Naive thymus-derived CD8-positive, alpha-beta T cell (primary cell): Measurements from ENCODE around the gene PCDHGA6. TPM values are rescaled to one million over a fixed set of nuclear protein-coding genes. Genes with fewer than 3 reads are reported as not detected.
"Not testable (repeated sequence)": the region's sequence is repeated elsewhere in the genome, so short reads cannot be mapped to it uniquely, and the experiment has no call there.

ENCODE experiments used
- ATAC-seq, 2 donors: fragments of 150-1000 bp; cut with Tn5 transposase in 1 of 2; sonication (Bioruptor Pico), chemical (Tn5 transposase) in 1 of 2; 1 replicate in 1 of 2; 2 replicates in 1 of 2; pipeline ENCODE4 v1.10.0; 2021; ENCODE audit warnings: mild to moderate bottlenecking in 2 of 2, moderate library complexity in 2 of 2
- POLR2A ChIA-PET: fragments of 350-600 bp; sonication (Branson Sonifier 250); formaldehyde crosslinking; loops from one replicate; lab custom pipeline; 2021; ENCODE audit warnings: antibody characterized with exemption; lab: Charles Lee
- DNase-seq, 10 donors: peaks; one replicate each; pipeline versions ENCODE4 v3.0.0 to v3.0.0-alpha.2; 2020 to 2022
- H3K27ac Mint-ChIP-seq, 10 donors: one replicate each; pipeline ENCODE4 v1.8.0; 2020 to 2022; ENCODE audit warnings: mild to moderate bottlenecking in 10 of 10, mixed read lengths in 10 of 10, moderate library complexity in 4 of 10, inconsistent platforms in 1 of 10
- H3K27me3 Mint-ChIP-seq, 5 donors: one replicate each; pipeline ENCODE4 v1.8.0; 2021 to 2022; ENCODE audit warnings: mixed read lengths in 5 of 5
- H3K36me3 Mint-ChIP-seq, 3 donors: one replicate each; pipeline ENCODE4 v1.8.0; 2020 to 2022; ENCODE audit warnings: mixed read lengths in 3 of 3, mild to moderate bottlenecking in 2 of 3, inconsistent platforms in 1 of 3
- H3K4me1 Mint-ChIP-seq, 4 donors: one replicate each; pipeline ENCODE4 v1.8.0; 2021 to 2022; ENCODE audit warnings: mixed read lengths in 4 of 4
- H3K4me3 Mint-ChIP-seq, 10 donors: one replicate each; pipeline ENCODE4 v1.8.0; 2020 to 2022; ENCODE audit warnings: mild to moderate bottlenecking in 10 of 10, mixed read lengths in 10 of 10, moderate library complexity in 6 of 10, inconsistent platforms in 1 of 10
- H3K9me3 Mint-ChIP-seq, 9 donors: one replicate each; pipeline ENCODE4 v1.8.0; 2020 to 2022; ENCODE audit warnings: mixed read lengths in 9 of 9, mild to moderate bottlenecking in 3 of 9, inconsistent platforms in 1 of 9, moderate library complexity in 1 of 9
- polyA plus RNA-seq, 3 donors: library from polyadenylated mRNA; unstranded; fragments of 300-500 nt; fragmentation: Illumina TruSeq; gene quantifications; one replicate each; pipeline ENCODE4 v1.2.3, GENCODE V29; 2021
- total RNA-seq, 8 experiments: library from RNA in 2 of 8; stranded (reverse) in 2 of 8; gene quantifications; one replicate each; pipeline ENCODE4 v1.2.3 and lab custom pipeline; 2021 to 2026

PCDHGA6 gene
- total and polyA plus RNA-seq, 5 experiments from 2014 or later = 0.05 to 0.68 (median 0.60) TPM; not detected in 2

DNA sequence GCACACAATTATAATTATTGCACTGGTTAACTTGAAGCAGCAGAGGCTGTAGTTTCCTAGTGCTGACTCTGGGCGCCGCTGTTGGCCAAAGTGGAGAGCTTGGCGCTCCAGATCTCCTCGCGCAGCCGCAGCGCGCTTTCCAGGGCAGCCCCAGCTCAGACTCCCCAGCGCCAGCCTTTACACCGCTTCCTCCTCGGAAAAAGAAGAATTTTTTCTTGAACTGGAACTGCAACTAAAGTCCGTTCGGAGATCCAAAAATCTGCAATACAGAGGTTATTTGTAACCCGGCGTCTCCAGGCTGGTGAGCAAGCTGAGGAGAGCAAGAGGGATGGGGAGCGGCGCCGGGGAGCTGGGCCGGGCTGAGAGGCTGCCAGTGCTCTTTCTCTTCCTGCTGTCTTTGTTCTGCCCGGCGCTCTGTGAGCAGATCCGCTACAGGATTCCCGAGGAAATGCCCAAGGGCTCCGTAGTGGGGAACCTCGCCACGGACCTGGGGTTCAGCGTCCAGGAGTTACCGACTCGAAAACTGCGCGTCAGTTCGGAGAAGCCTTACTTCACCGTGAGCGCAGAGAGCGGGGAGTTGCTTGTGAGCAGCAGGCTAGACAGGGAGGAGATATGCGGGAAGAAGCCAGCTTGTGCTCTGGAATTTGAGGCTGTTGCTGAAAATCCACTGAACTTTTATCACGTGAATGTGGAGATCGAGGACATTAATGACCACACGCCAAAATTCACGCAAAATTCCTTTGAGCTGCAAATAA is 14.0 kb downstream of the PCDHGA6 start, which contains the start of gene PCDHGB4:
Gene PCDHGB4, plus strand, starts transcription at position 142 of the 755 bp plus-strand sequence. Its CDS starts 187 bp downstream, at position 329.
- ATAC-seq = peak; percentile 68 to 78
- Mint-ChIP-seq H3K27ac (peak within 1 kb of the TSS in 1 of 10 donors; percentile 53), H3K36me3 (peaks cover 23 to 61% (median 36%) of the 10 kb centered on the region in 3 donors), H3K4me3 (peak within 1 kb of the TSS; percentile 14 to 72 (median 42)), H3K9me3 (peaks cover 14 to 88% (median 50%) of the 10 kb centered on the region in 9 donors), H3K27me3 (peaks cover 46 to 89% (median 78%) of the 10 kb centered on the region in 5 donors)
- DNase-seq, H3K4me1 Mint-ChIP-seq, POLR2A ChIA-PET: not testable (repeated sequence)

DNA sequence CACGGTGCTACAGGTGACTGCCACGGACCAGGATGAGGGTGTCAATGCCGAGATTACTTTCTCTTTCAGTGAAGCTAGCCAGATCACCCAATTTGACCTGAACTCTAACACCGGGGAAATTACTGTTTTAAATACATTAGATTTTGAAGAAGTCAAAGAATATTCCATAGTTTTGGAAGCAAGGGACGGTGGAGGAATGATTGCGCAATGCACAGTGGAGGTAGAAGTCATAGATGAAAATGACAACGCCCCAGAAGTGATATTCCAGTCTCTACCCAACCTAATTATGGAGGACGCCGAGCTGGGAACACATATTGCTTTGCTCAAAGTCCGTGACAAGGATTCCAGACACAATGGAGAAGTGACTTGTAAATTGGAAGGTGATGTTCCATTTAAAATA is 15.0 kb downstream of the PCDHGA6 start:
- DNase-seq (no peak), ATAC-seq (no peak)
- Mint-ChIP-seq H3K36me3 (peaks cover 23 to 58% (median 34%) of the 10 kb centered on the region in 3 donors), H3K9me3 (peaks cover 14 to 88% (median 51%) of the 10 kb centered on the region in 9 donors), H3K27ac (peak overlapping the region in 1 of 10 donors; percentile 53), H3K4me1 (peaks cover 0 to 2% (median 1%) of the 10 kb centered on the region in 4 donors), H3K4me3 (peak overlapping the region in 2 of 10 donors; percentile 24 to 29), H3K27me3 (peaks cover 40 to 89% (median 75%) of the 10 kb centered on the region in 5 donors)
- POLR2A ChIA-PET = no interaction called here

DNA sequence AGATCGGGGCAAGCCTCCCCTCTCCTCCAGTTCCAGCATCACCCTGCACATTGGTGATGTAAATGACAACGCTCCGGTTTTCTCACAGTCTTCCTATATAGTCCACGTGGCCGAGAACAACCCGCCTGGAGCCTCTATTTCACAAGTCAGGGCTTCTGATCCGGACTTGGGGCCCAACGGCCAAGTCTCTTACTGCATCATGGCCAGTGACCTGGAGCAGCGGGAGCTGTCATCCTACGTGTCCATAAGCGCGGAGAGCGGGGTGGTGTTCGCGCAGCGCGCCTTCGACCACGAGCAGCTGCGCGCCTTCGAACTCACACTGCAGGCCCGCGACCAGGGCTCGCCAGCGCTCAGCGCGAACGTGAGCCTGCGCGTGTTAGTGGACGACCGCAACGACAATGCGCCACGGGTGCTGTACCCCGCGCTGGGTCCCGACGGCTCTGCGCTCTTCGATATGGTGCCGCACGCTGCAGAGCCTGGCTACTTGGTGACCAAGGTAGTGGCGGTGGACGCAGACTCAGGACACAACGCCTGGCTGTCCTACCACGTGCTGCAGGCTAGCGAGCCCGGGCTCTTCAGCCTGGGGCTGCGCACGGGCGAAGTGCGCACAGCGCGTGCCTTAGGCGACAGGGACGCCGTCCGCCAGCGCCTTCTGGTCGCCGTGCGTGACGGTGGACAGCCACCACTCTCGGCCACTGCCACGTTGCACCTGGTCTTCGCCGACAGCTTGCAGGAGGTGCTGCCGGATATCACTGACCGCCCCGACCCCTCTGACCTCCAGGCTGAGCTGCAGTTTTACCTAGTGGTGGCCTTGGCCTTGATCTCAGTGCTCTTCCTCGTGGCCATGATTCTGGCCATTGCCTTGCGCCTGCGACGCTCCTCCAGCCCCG is 15.7 kb downstream of the PCDHGA6 start:
- Mint-ChIP-seq H3K4me1 (peaks cover 0 to 2% (median 1%) of the 10 kb centered on the region in 4 donors), H3K36me3 (peaks cover 23 to 57% (median 39%) of the 10 kb centered on the region in 3 donors), H3K9me3 (peaks cover 14 to 87% (median 51%) of the 10 kb centered on the region in 9 donors), H3K27me3 (peaks cover 44 to 92% (median 74%) of the 10 kb centered on the region in 5 donors), H3K27ac (no peak overlapping the region), H3K4me3 (peak overlapping the region in 3 of 10 donors; percentile 29 to 71 (median 49))
- DNase-seq (no peak), ATAC-seq (no peak)
- POLR2A ChIA-PET = no interaction called here

- H3K36me3 Mint-ChIP-seq = peaks cover 21 to 51% (median 35%) of the 10 kb centered on the region in 3 donors
- ATAC-seq (no peak), DNase-seq (no peak)
- H3K4me1 Mint-ChIP-seq = peaks cover 0 to 2% (median 0%) of the 10 kb centered on the region in 4 donors
- peaks cover 0 to 83% (median 38%) of the 10 kb centered on the region in 9 donors for H3K9me3 Mint-ChIP-seq
- POLR2A ChIA-PET = interaction anchor here (0.6 kb wide), 1 partner anchor 497 kb away, joined by 5 read pairs; no protein-coding TSS in a partner anchor
- H3K27me3 Mint-ChIP-seq = peaks cover 41 to 87% (median 68%) of the 10 kb centered on the region in 5 donors
- peak within 1 kb of the TSS in 1 of 10 donors; percentile 67 for H3K27ac Mint-ChIP-seq
- H3K4me3 Mint-ChIP-seq = peak within 1 kb of the TSS in 1 of 10 donors; percentile 52
These were observed 18.9 kb downstream of the PCDHGA6 start, which contains the start of gene PCDHGA8 for GRCh38 chr5:141392429-141393198. Gene PCDHGA8, plus strand, starts transcription at chr5:141392633. Its CDS starts 181 bp downstream, at chr5:141392814.

- Mint-ChIP-seq H3K9me3 (peaks cover 0 to 80% (median 38%) of the 10 kb centered on the region in 9 donors), H3K27me3 (peaks cover 39 to 84% (median 66%) of the 10 kb centered on the region in 5 donors), H3K36me3 (peaks cover 20 to 50% (median 35%) of the 10 kb centered on the region in 3 donors), H3K27ac (no peak overlapping the region), H3K4me3 (no peak overlapping the region), H3K4me1 (peaks cover 0 to 2% (median 0%) of the 10 kb centered on the region in 4 donors)
- DNase-seq (no peak), ATAC-seq (no peak)
- POLR2A ChIA-PET = interaction anchor here (0.6 kb wide), 1 partner anchor 496 kb away, joined by 5 read pairs; no protein-coding TSS in a partner anchor
These were observed 19.6 kb downstream of the PCDHGA6 start for GRCh38 chr5:141393267-141393666.

DNA sequence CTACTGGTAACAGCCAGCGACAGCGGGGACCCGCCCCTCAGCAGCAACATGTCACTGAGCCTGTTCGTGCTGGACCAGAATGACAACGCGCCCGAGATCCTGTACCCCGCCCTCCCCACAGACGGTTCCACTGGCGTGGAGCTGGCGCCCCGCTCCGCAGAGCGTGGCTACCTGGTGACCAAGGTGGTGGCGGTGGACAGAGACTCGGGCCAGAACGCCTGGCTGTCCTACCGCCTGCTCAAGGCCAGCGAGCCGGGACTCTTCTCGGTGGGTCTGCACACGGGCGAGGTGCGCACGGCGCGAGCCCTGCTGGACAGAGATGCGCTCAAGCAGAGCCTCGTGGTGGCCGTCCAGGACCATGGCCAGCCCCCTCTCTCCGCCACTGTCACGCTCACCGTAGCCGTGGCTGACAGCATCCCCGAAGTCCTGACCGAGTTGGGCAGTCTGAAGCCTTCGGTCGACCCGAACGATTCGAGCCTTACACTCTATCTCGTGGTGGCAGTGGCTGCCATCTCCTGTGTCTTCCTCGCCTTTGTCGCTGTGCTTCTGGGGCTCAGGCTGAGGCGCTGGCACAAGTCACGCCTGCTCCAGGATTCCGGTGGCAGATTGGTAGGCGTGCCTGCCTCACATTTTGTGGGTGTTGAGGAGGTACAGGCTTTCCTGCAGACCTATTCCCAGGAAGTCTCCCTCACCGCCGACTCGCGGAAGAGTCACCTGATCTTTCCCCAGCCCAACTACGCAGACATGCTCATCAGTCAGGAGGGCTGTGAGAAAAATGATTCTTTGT is 20.9 kb downstream of the PCDHGA6 start:
- peaks cover 0 to 77% (median 37%) of the 10 kb centered on the region in 9 donors for H3K9me3 Mint-ChIP-seq
- peak overlapping the region in 1 of 10 donors; percentile 24 for H3K27ac Mint-ChIP-seq
- DNase-seq, POLR2A ChIA-PET, H3K4me1 Mint-ChIP-seq, ATAC-seq, H3K4me3 Mint-ChIP-seq: not testable (repeated sequence)
- H3K27me3 Mint-ChIP-seq = peaks cover 40 to 83% (median 67%) of the 10 kb centered on the region in 5 donors
- H3K36me3 Mint-ChIP-seq = peaks cover 19 to 49% (median 37%) of the 10 kb centered on the region in 3 donors

- Mint-ChIP-seq H3K27me3 (peaks cover 38 to 80% (median 58%) of the 10 kb centered on the region in 5 donors), H3K9me3 (peaks cover 0 to 71% (median 31%) of the 10 kb centered on the region in 9 donors), H3K27ac (peak within 1 kb of the TSS in 1 of 10 donors; percentile 79), H3K4me3 (peak within 1 kb of the TSS; percentile 38 to 67 (median 57)), H3K36me3 (peaks cover 19 to 49% (median 29%) of the 10 kb centered on the region in 3 donors)
- POLR2A ChIA-PET, H3K4me1 Mint-ChIP-seq: not testable (repeated sequence)
- ATAC-seq = peak; percentile 84 to 85
- DNase-seq = peak in 4 of 10 donors; percentile 18 to 50 (median 34)
These were observed 24.3 kb downstream of the PCDHGA6 start, which contains the start of gene PCDHGB5 for GRCh38 chr5:141397756-141398551. Gene PCDHGB5, plus strand, starts transcription at chr5:141397947. Its CDS starts 181 bp downstream, at chr5:141398128.

GRCh38 chr5:141398608-141399007 is 24.9 kb downstream of the PCDHGA6 start:
- H3K4me3 Mint-ChIP-seq = no peak overlapping the region
- peaks cover 18 to 48% (median 26%) of the 10 kb centered on the region in 3 donors for H3K36me3 Mint-ChIP-seq
- DNase-seq = no peak
- peak overlapping the region in 1 of 10 donors; percentile 79 for H3K27ac Mint-ChIP-seq
- POLR2A ChIA-PET = no interaction called here
- peaks cover 40 to 80% (median 61%) of the 10 kb centered on the region in 5 donors for H3K27me3 Mint-ChIP-seq
- peaks cover 0 to 71% (median 29%) of the 10 kb centered on the region in 9 donors for H3K9me3 Mint-ChIP-seq
- ATAC-seq = no peak
- H3K4me1 Mint-ChIP-seq = no peaks in the 10 kb centered on the region

DNA sequence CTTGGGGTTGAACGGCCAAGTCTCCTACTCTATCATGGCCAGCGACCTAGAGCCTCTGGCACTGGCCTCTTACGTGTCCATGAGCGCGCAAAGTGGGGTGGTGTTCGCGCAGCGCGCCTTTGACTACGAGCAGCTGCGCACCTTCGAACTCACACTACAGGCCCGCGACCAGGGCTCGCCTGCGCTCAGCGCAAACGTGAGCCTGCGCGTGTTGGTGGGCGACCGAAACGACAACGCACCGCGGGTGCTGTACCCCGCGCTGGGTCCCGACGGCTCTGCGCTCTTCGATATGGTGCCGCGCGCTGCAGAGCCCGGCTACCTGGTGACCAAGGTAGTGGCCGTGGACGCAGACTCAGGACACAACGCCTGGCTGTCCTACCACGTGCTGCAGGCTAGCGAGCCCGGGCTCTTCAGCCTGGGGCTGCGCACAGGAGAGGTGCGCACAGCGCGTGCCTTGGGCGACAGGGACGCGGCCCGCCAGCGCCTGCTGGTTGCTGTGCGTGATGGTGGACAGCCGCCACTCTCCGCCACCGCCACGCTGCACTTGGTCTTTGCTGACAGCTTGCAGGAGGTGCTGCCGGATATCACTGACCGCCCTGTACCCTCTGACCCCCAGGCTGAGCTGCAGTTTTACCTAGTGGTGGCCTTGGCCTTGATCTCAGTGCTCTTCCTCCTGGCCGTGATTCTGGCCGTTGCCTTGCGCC is 26.0 kb downstream of the PCDHGA6 start:
- Mint-ChIP-seq H3K27me3 (peaks cover 42 to 80% (median 63%) of the 10 kb centered on the region in 5 donors), H3K27ac (peak overlapping the region in 2 of 10 donors; percentile 21 to 33), H3K4me3 (peak overlapping the region in 3 of 10 donors; percentile 7 to 36 (median 17)), H3K36me3 (peaks cover 14 to 50% (median 29%) of the 10 kb centered on the region in 3 donors), H3K4me1 (no peaks in the 10 kb centered on the region), H3K9me3 (peaks cover 0 to 72% (median 26%) of the 10 kb centered on the region in 9 donors)
- no peak for ATAC-seq
- POLR2A ChIA-PET = no interaction called here
- DNase-seq = no peak
